ENCODE results near the gene ADARB2.

- no peak for TF ChIP-seq CTCF (IDR thresholded peaks at IDR 0.05)
- TF ChIP-seq POLR2A (IDR thresholded peaks at IDR 0.05) = no peak
Observed at GRCh38 chr10:1524540-1524939, 212.8 kb downstream of the ADARB2 start.
